ENCODE measurements around the gene DLG2. TPM values are rescaled to one million over a fixed set of nuclear protein-coding genes. Genes with fewer than 3 reads are reported as not detected.

The DLG2 gene
- total and polyA plus RNA-seq, 9 of the 15 experiments (the other 6 are each of a cell fraction or from before 2014, with no cell fraction given): 0.52 to 1.6 (median 0.95) TPM

DNA sequence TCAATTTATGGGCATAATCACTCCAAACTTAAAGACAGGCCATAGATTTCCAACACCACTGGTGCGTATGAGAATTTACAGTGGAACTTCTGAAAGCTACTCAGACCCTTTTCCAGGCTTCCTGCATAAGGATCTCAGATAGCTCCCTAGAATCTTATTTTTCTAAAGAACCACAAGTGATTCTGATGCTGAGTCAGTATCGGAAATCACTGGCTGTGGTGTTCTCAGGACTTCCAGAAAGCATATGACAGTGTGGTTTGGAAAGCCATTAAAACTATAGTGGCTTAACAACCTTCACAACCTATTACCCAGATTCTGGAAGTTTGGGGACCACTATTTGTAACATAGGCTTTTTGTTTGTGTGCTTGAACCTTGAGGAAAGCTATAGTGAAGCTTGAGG, 756.0 kb downstream of the DLG2 start:
- no peak for TF ChIP-seq TCF7 (IDR thresholded peaks at IDR 0.05; ENCODE audit: borderline replicate concordance)
- TF ChIP-seq PHF21A (IDR thresholded peaks at IDR 0.05; ENCODE audit: borderline replicate concordance, low read depth): no peak
- TF ChIP-seq ZNF589 (CRISPR knock-in tag; IDR thresholded peaks at IDR 0.05; ENCODE audit: low read depth): no peak
- TF ChIP-seq FOSL1 (tag; conservative IDR thresholded peaks at IDR 0.05): no peak
- TF ChIP-seq HMGN3 (IDR thresholded peaks at IDR 0.05; ENCODE audit: borderline replicate concordance, extremely low read depth, insufficient read length, low read depth, low read length): no peak
- no peak for TF ChIP-seq ADNP (tag; IDR thresholded peaks at IDR 0.05)
- no peak for TF ChIP-seq NFXL1 (CRISPR knock-in tag; IDR thresholded peaks at IDR 0.05)
- TF ChIP-seq MYC (IDR thresholded peaks at IDR 0.05; ENCODE audit: low read depth, low read length): no peak
- TF ChIP-seq MYC (CRISPR knock-in tag; IDR thresholded peaks at IDR 0.05; ENCODE audit: borderline replicate concordance, low read depth): no peak
- TF ChIP-seq TEAD1 (CRISPR knock-in tag; IDR thresholded peaks at IDR 0.05): no peak
- no peak for TF ChIP-seq ILF3 (IDR thresholded peaks at IDR 0.05; ENCODE audit: borderline replicate concordance)
- no peak for TF ChIP-seq XRCC3 (IDR thresholded peaks at IDR 0.05)
- TF ChIP-seq, protein P1, sequence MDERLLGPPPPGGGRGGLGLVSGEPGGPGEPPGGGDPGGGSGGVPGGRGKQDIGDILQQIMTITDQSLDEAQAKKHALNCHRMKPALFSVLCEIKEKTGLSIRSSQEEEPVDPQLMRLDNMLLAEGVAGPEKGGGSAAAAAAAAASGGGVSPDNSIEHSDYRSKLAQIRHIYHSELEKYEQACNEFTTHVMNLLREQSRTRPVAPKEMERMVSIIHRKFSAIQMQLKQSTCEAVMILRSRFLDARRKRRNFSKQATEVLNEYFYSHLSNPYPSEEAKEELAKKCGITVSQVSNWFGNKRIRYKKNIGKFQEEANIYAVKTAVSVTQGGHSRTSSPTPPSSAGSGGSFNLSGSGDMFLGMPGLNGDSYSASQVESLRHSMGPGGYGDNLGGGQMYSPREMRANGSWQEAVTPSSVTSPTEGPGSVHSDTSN (CRISPR knock-in tag; IDR thresholded peaks at IDR 0.05; ENCODE audit: low read depth): no peak
- TF ChIP-seq, protein P1 (tag; conservative IDR thresholded peaks at IDR 0.05; ENCODE audit: low read depth): no peak
- TF ChIP-seq FOXK1 (CRISPR knock-in tag; IDR thresholded peaks at IDR 0.05; ENCODE audit: borderline replicate concordance): no peak
- no peak for TF ChIP-seq HDAC2 (IDR thresholded peaks at IDR 0.05)
- no peak for TF ChIP-seq POLR2G (IDR thresholded peaks at IDR 0.05; ENCODE audit: low read depth, low read length)
- no peak for TF ChIP-seq ZNF551 (CRISPR knock-in tag; IDR thresholded peaks at IDR 0.05)
- TF ChIP-seq, protein P2, sequence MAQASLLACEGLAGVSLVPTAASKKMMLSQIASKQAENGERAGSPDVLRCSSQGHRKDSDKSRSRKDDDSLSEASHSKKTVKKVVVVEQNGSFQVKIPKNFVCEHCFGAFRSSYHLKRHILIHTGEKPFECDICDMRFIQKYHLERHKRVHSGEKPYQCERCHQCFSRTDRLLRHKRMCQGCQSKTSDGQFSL (CRISPR knock-in tag; IDR thresholded peaks at IDR 0.05): no peak
- TF ChIP-seq, protein P2 (tag; IDR thresholded peaks at IDR 0.05): no peak
- no peaks in the 10 kb centered on the region for H3K9me3 ChIP-seq (replicated peaks; ENCODE audit: control insufficient read depth, insufficient read depth, low read depth, low read length)
- POLR2A ChIA-PET: no interaction called here
- no peaks in the 10 kb centered on the region for H3K9me1 ChIP-seq (ENCODE audit: control insufficient read depth, insufficient read depth, low read length)
- no peak overlapping the region for H2AFZ ChIP-seq (ENCODE audit: low read depth, low read length)
- no peak for DNase-seq (ENCODE audit: extremely low read depth in 1 of 4, low spot score in 3 of 4)
- H4K20me1 ChIP-seq (replicated peaks; ENCODE audit: control insufficient read depth, insufficient read depth, low read length): no peaks in the 10 kb centered on the region
- intact Hi-C loops (cut with micrococcal nuclease): no loop called here
- no TSS peak for BruUV-seq (replicated peaks)
- WGBS (ENCODE audit: insufficient coverage, low coverage, missing lambda C conversion rate): 0% methylated on average over 2 of the region's 2 CpGs
- H3K4me2 ChIP-seq (ENCODE audit: insufficient read depth, low read length): no peak overlapping the region
- no peaks in the 10 kb centered on the region for H3K79me2 ChIP-seq (ENCODE audit: control insufficient read depth, insufficient read depth, low read length)
- H3K36me3 ChIP-seq (ENCODE audit: control insufficient read depth, insufficient read depth, low read length): no peaks in the 10 kb centered on the region
- no peak overlapping the region for H3K4me3 ChIP-seq
- H3K27ac ChIP-seq (ENCODE audit: extremely low read depth, low read depth, low read length): no peak overlapping the region
- FAIRE-seq: no peak
- H3K4me1 ChIP-seq (replicated peaks in 1 of 2; ENCODE audit: control insufficient read depth in 2 of 2, insufficient read depth in 2 of 2, low read length in 2 of 2): no peaks in the 10 kb centered on the region
- no peak for ATAC-seq
- H3K27me3 ChIP-seq (ENCODE audit: control insufficient read depth in 2 of 2, insufficient read depth in 2 of 2, low read length in 2 of 2): no peaks in the 10 kb centered on the region
- H3K9ac ChIP-seq (ENCODE audit: insufficient read depth in 1 of 2, low read depth in 2 of 2, low read length in 2 of 2): no peak overlapping the region
- CTCF ChIA-PET (ENCODE audit: low intra/inter-chr PET ratio): no interaction called here
- in situ Hi-C loops (cut with MboI): no loop called here

Data from K562 (cell line).